NCI-H226 (cell line): Measurements from ENCODE around the gene TUFT1.
"Not testable (repeated sequence)": the region's sequence is repeated elsewhere in the genome, so short reads cannot be mapped to it uniquely, and the experiment has no call there.

Experiments used
- DNase-seq: peaks from one replicate; pipeline ENCODE4 v3.0.0-alpha.2; 2015

Gene TUFT1

DNA sequence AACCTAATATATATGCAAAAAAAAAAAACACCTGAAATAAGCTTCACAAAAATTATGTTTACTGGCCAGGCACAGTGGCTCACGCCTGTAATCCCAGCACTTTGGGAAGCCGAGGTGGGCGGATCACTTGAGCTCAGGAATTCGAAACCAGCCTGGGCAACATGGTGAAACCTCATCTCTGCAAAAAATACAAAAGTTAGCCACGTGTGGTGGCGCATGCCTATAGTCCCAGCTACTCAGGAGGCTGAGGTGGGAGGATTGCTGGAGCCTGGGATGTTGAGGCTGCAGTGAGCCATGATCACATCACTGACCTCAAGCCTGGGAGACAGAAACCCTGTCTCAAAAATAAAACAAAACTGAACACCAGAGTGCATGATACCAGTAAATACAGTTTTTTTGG lies 78.9 kb downstream of the TUFT1 start:
- DNase-seq = not testable (repeated sequence)

DNA sequence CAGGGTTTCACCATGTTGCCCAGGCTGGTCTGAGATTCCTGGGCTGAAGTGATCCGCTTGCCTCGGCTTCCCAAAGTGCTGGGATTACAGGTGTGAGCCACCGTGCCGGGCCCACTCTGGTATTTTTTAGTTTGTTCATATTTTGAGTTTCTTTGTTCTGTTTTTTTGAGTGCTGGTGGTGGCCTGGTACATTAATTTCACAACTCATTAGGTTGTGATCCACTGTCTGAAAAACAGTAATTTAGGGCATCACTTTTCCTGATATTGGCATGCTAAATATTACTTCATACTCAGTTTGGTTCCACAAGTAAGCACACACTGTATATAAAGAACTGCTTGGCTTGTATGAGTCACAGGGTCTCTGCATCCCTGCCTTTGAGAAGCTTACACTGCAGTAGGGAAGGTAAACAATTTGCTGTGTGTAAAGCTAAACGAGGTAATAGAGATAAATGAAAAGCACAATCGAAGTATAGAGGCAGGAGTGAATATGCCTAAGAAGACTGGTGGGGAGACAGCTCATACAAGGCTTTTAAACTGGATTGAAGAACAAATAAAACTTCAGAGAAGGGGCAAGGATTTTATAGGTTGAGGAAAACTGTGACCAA lies 79.5 kb downstream of the TUFT1 start:
- no peak for DNase-seq

DNA sequence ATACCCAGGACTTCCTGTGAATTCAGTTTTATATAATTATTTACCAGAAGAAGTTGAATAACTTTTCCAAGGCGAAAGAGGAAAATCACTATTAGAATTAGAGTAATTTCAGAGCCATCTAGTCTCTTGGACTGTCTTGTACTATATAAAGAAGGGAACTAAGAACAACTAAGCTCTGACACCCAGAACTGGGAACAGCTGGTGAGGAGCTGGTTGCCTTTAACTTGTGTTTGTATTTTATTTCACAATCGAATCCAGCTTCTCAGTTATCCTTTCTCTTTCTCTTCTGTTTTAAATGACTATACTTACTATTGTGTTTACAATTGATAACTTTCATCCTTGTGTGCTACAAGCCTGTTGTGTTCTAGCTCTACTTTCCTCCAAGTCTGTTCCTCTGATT lies 80.2 kb downstream of the TUFT1 start:
- DNase-seq = no peak

DNA sequence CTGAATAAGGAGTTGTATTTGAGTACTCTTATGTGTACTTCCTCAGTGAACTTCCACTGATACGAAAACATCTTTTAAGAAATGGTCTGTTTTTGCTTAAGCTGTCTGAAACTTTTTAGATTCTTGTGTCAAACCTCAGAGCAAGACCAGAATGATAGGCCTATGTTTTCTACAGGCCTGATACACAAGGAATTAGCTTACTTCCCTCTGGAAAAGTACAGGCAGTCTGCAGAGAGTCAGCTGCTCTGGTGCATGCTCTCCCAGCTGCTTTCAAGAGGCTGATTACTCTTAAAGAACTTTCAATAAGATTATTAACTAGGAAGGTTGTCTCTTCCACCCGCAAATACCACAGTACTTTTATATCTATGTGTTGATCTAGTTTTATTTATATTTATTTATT lies 81.2 kb downstream of the TUFT1 start:
- no peak for DNase-seq

DNA sequence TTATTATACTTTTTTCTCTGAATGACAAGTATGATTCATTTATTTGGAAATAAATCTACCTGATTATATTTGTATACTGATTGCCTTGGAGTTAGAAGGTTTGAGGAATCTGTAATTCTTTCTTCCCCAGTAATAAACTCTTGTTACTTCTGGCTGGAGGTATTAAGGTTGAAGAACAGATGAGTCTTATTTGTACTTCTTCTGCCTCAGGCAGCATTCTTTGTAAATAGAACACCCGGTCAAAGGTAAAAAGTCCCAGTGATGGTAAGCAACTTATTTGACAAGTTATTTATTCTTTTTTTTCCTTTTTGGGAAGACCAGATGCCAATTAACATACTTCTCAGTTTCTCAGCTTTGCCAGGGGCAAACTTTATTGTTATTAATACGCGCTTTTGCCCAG lies 84.7 kb downstream of the TUFT1 start:
- DNase-seq = no peak

DNA sequence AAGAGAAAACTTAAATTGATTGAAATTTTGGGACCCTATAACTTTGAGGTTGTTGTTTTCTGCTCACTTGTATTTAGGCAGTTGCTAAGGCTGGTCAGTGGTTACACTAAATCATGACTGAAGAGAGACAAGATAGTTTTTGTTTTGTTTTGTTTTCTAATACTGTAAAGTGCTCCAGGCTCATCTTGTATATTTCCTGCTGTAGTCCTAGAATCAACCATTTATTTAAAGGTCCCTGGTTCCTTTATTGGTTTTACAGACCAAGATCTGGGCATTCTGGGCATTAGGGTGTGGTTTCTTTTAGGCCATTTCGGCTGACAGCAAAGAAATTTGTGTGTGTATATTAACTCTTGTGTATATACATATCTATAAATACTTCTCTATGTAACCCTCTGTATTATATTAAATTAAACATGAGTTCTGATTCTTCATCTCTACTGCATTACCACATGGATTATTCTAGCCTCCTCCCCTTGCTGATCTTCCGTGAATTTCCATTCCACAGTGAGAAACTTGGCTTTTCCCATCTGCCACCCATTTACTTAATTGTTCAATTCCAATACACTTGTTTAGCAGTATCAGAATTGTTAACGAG lies 86.7 kb downstream of the TUFT1 start:
- no peak for DNase-seq

DNA sequence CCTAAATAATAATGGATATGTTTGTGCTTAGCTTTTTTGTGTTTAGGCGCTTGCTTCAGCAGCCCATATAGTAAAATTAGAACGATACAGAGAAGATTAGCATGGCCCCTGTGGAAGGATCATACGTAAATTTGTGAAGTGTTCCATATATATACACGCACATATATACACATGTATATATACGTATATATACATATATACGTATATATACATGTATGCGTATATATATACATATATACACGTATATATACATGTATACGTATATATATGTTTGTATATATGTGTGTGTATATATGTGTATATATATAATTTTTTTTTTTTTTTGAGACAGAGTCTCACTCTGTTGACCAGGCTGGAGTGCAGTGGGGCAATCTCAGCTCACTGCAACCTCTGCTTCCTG lies 89.2 kb downstream of the TUFT1 start:
- no peak for DNase-seq
